Diencephalon (tissue), 1 donor: Measurements from ENCODE around the gene AP4M1. TPM values are rescaled to one million over a fixed set of nuclear protein-coding genes. Genes with fewer than 3 reads are reported as not detected.

ENCODE experiments used
- small RNA-seq: library from RNA; depleted of rRNA; stranded (forward); fragments of <200 nt; gene quantifications from one replicate; pipeline ENCODE3, GENCODE V24; 2014
- total RNA-seq: library from RNA; depleted of rRNA; stranded (reverse); fragments of >200 nt; gene quantifications from one replicate; pipeline ENCODE4 v1.2.3, GENCODE V29; 2014

The AP4M1 gene
- total RNA-seq: 20.5 TPM

GRCh38 chr7:100101016-100101862, at the start of gene AP4M1, which contains the start of gene MCM7:
Gene AP4M1, plus strand, starts transcription at chr7:100101643. Its CDS starts 72 bp downstream, at chr7:100101715.
Gene MCM7, minus strand, starts transcription at chr7:100101397. Its CDS starts 103 bp downstream, at chr7:100101294.

GRCh38 chr7:100081535-100082102, 19.8 kb upstream of the AP4M1 start, which contains the start of gene ZNF3:
Gene ZNF3, minus strand, starts transcription at chr7:100081723. Its CDS starts 4,366 bp downstream, at chr7:100077357.

GRCh38 chr7:100088621-100089457, 12.6 kb upstream of the AP4M1 start, which contains the start of gene COPS6:
Gene COPS6, plus strand, starts transcription at chr7:100088969. Its CDS starts 22 bp downstream, at chr7:100088991.

GRCh38 chr7:100119072-100119969, 17.9 kb downstream of the AP4M1 start, which contains the start of the genes CNPY4 and TAF6:
Gene CNPY4, plus strand, starts transcription at chr7:100119634. Its CDS starts 111 bp downstream, at chr7:100119745.
Gene TAF6, minus strand, starts transcription at chr7:100119358. Its CDS starts 5,149 bp downstream, at chr7:100114209.

GRCh38 chr7:100126931-100127865, 25.8 kb downstream of the AP4M1 start, which contains the start of gene MBLAC1:
Gene MBLAC1, plus strand, starts transcription at chr7:100126967. Its CDS starts 429 bp downstream, at chr7:100127396.

GRCh38 chr7:100148559-100149328, 47.3 kb downstream of the AP4M1 start, which contains the start of gene LAMTOR4:
Gene LAMTOR4, plus strand, starts transcription at chr7:100148918. Its CDS starts 55 bp downstream, at chr7:100148973.

Small RNA genes lying within 50 kb of the gene (small RNA-seq; reads per million reads assigned to genes)
- gene MIR106B: 92.3 reads per million, percentile 97 among the genes with 10 or more reads in this experiment
- 1,186 reads per million, percentile 99 among the genes with 10 or more reads in this experiment for gene MIR25
- gene MIR93: 578 reads per million, percentile 98 among the genes with 10 or more reads in this experiment

Other genes with a start within 250 kb of the AP4M1 start
- gene OR2AE1, start 224.6 kb upstream of the AP4M1 start, total RNA-seq: not detected
- gene TRIM4, start 182.1 kb upstream of the AP4M1 start, total RNA-seq: 12.5 TPM
- gene GJC3, start 172.0 kb upstream of the AP4M1 start, total RNA-seq: not detected
- gene AZGP1, start 125.6 kb upstream of the AP4M1 start, total RNA-seq: not detected
- 78.9 TPM for gene ZKSCAN1, start 86.0 kb upstream of the AP4M1 start, total RNA-seq
- gene ZSCAN21, start 51.9 kb upstream of the AP4M1 start, total RNA-seq: 13.4 TPM
- gene ZNF3, start 19.9 kb upstream of the AP4M1 start, total RNA-seq: 39.4 TPM
- gene COPS6, start 12.7 kb upstream of the AP4M1 start, total RNA-seq: 48.9 TPM
- gene MCM7, start 246 bp upstream of the AP4M1 start, total RNA-seq: 38.5 TPM
- gene TAF6, start 17.7 kb downstream of the AP4M1 start, total RNA-seq: 31.4 TPM
- gene CNPY4, start 18.0 kb downstream of the AP4M1 start, total RNA-seq: 22.8 TPM
- gene MBLAC1, start 25.3 kb downstream of the AP4M1 start, total RNA-seq: 5.3 TPM
- gene LAMTOR4, start 47.3 kb downstream of the AP4M1 start, total RNA-seq: 48.9 TPM
- gene TRAPPC14, start 57.1 kb downstream of the AP4M1 start, total RNA-seq: 16.8 TPM
- 3.9 TPM for gene GAL3ST4, start 67.0 kb downstream of the AP4M1 start, total RNA-seq
- gene GPC2, start 75.7 kb downstream of the AP4M1 start, total RNA-seq: 49.6 TPM
- gene STAG3, start 76.3 kb downstream of the AP4M1 start, total RNA-seq: 0.69 TPM
- gene PVRIG, start 118.3 kb downstream of the AP4M1 start, total RNA-seq: not detected
- not detected for gene SPDYE3, start 206.1 kb downstream of the AP4M1 start, total RNA-seq